Measurements from ENCODE around the gene VPS37B. TPM values are rescaled to one million over a fixed set of nuclear protein-coding genes. Genes with fewer than 3 reads are reported as not detected.

Gene VPS37B
- total and polyA plus RNA-seq, 2 of the 8 experiments (the other 6 are each of a cell fraction or from before 2014, with no cell fraction given): 11.9 to 15.7 TPM

DNA sequence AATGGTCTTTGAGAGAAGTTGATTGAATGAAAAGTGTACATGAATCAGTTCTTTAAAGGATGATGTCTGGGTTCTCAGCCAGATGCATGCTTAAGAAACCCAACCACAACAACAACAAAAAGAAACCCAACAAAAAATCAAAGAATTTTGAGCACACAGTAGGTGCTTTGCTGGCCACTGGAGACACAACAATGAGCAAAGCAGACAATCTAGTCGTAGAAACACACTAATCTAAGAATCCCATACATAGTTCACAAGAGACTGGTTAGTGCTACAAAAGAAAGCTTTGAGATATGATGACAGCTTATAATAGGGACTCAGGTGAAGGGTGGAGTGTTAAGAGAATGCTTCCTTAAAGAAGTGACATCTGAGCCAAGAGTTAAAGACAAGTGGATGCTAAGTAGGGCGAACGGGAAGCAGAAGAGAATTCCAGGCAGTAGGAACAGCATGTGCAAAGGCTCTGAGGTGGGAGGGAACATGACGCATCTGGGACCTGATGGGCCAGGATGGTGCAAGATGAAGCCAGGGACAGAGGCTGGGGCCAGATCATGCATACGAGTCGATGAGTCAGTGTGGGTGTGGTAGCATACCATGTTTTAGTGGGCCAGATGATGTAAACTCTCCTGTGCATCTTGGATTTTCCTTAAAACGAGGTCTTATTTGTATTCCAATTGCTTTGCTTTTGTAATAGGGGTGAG is 65.3 kb downstream of the VPS37B start:
- Histone ChIP-seq H2BK5ac (ENCODE audit: low read depth, low read length) (no peak overlapping the region), H2BK15ac (ENCODE audit: low read length) (no peak overlapping the region), H3K56ac (replicated peaks; ENCODE audit: insufficient read length, low read depth, low read length) (no peak overlapping the region), H4K8ac (ENCODE audit: extremely low read depth, insufficient read depth, low read length) (no peak overlapping the region), H3K4me1 (replicated peaks in 1 of 4; ENCODE audit: control insufficient read depth in 3 of 4, insufficient read depth in 4 of 4, low read length in 3 of 4) (peaks cover 0 to 3% (median 0%) of the 10 kb centered on the region in 4 experiments; a peak in 2 of 7 replicates), H3K4me3 (ENCODE audit: extremely low read depth in 1 of 4, insufficient read depth in 2 of 4, low read depth in 3 of 4, low read length in 4 of 4) (no peak overlapping the region), H3K23me2 (ENCODE audit: low read depth, low read length) (peaks cover 7% of the 10 kb centered on the region; the same call in 1 of the 2 replicates), H3K79me2 (ENCODE audit: control insufficient read depth in 1 of 2, insufficient read depth in 2 of 2, low read length in 2 of 2) (no peaks in the 10 kb centered on the region), H3K9ac (replicated peaks in 1 of 4; ENCODE audit: extremely low read depth in 1 of 4, low read depth in 3 of 4, low read length in 3 of 4) (no peak overlapping the region), H4K20me1 (replicated peaks in 1 of 2; ENCODE audit: control insufficient read depth in 1 of 2, insufficient read depth in 2 of 2, low read length in 2 of 2) (no peaks in the 10 kb centered on the region), H3K14ac (ENCODE audit: insufficient read length) (no peak overlapping the region), H2AK5ac (ENCODE audit: low read depth, low read length) (no peak overlapping the region), H3K27ac (ENCODE audit: low read depth, low read length) (no peak overlapping the region), H4K5ac (ENCODE audit: insufficient read length, low read depth, low read length) (no peak overlapping the region), H3K9me3 (ENCODE audit: insufficient read depth in 2 of 2, low read depth in 1 of 2, low read length in 1 of 2) (no peaks in the 10 kb centered on the region), H4K91ac (replicated peaks; ENCODE audit: insufficient read length, low read length) (no peak overlapping the region), H3K27me3 (replicated peaks in 1 of 4; ENCODE audit: control insufficient read depth in 3 of 4, extremely low read depth in 1 of 4, insufficient read depth in 3 of 4, low read length in 3 of 4) (peaks cover 0 to 4% (median 2%) of the 10 kb centered on the region in 4 experiments; a peak in 2 of 7 replicates), H2AFZ (ENCODE audit: low read length) (no peak overlapping the region), H3K18ac (ENCODE audit: extremely low read depth, low read length) (no peak overlapping the region), H3K23ac (ENCODE audit: insufficient read length) (no peak overlapping the region), H3K36me3 (ENCODE audit: control insufficient read depth in 2 of 4, insufficient read depth in 4 of 4, low read length in 3 of 4) (no peaks in the 10 kb centered on the region), H2BK120ac (replicated peaks; ENCODE audit: low read depth, low read length) (no peak overlapping the region), H3K4me2 (ENCODE audit: insufficient read depth in 1 of 2, low read depth in 2 of 2, low read length in 2 of 2) (no peak overlapping the region), H2BK12ac (ENCODE audit: low read depth, low read length) (no peak overlapping the region), H3K4ac (replicated peaks; ENCODE audit: insufficient read length, low read depth, low read length) (no peak overlapping the region), H2BK20ac (ENCODE audit: low read length) (no peak overlapping the region), H3K79me1 (ENCODE audit: low read depth, low read length) (no peaks in the 10 kb centered on the region)
- CTCF ChIA-PET (ENCODE audit: partially characterized antibody): interaction anchor here (1.1 kb wide), 1 partner anchor 10 kb away, joined by 3 read pairs; no protein-coding TSS in a partner anchor
- DNase-seq (ENCODE audit: low read depth in 1 of 2, low spot score in 2 of 2) (no peak), FAIRE-seq (no peak)
- WGBS, 2 experiments (ENCODE audit: extremely low coverage in 1 of 2, insufficient coverage in 1 of 2, insufficient read length in 1 of 2, insufficient replicate concordance in 2 of 2, low coverage in 1 of 2, low lambda C conversion rate in 2 of 2, missing lambda C conversion rate in 1 of 2): 82% methylated on average over 7 of the region's 7 CpGs; no CpG with 5 or more reads in 1 of the 2 experiments
- POLR2A ChIA-PET (ENCODE audit: partially characterized antibody): interaction anchor here (1.0 kb wide), 1 partner anchor 11 kb away, joined by 3 read pairs; no protein-coding TSS in a partner anchor

All from H1 (cell line).